GM12878 (cell line): Measurements from ENCODE around the gene PTGDR2. TPM values are rescaled to one million over a fixed set of nuclear protein-coding genes. Genes with fewer than 3 reads are reported as not detected.

Experiments
- ATAC-seq: fragments of 200-7000 bp; cut with Tn5 transposase; 3 replicates; pipeline ENCODE4 v1.9.1; 2020; ENCODE audit warnings: mild to moderate bottlenecking, moderate library complexity
- BruUV-seq: library from RNA; stranded (reverse); fragments of 400-500 nt; replicated peaks from 2 replicates; lab custom pipeline; 2021; lab: Mats Ljungman, UMichigan
- CTCF ChIA-PET: fragments of 300-600 bp; sonication (Branson Sonifier 250); formaldehyde crosslinking; extraction: SDS; loops from one replicate; lab custom pipeline; 2021; ENCODE audit warnings: inconsistent platforms; lab: Yijun Ruan, JAX
- POLR2A ChIA-PET: fragments of 350-600 bp; formaldehyde crosslinking; extraction: SDS; loops from one replicate; lab custom pipeline; 2021; ENCODE audit warnings: inconsistent platforms; lab: Charles Lee
- RAD21 ChIA-PET: fragments of 300-600 bp; sonication (Branson Sonifier 250); formaldehyde crosslinking; loops from one replicate; lab custom pipeline; 2023; ENCODE audit warnings: antibody characterized with exemption; ENCODE audit not compliant: unreplicated experiment; lab: Charles Lee
- SMC1A ChIA-PET: fragments of 300-600 bp; sonication (Branson Sonifier 250); formaldehyde crosslinking; loops from one replicate; lab custom pipeline; 2023; ENCODE audit not compliant: unreplicated experiment, uncharacterized antibody; lab: Charles Lee
- DNase-seq: peaks from one replicate; pipeline ENCODE4 v3.0.0-alpha.2; 2011; ENCODE audit warnings: low read depth, low spot score
- FAIRE-seq: peaks from 3 replicates; lab custom pipeline; 2011; peaks lifted over from hg19 to GRCh38; lab: Jason Lieb, UNC
- H2AFZ ChIP-seq: 2 replicates; pipeline ENCODE4 v1.6.0; 2011; ENCODE audit warnings: low read depth, low read length, control low read depth; ENCODE audit not compliant: control insufficient read depth
- H3K27ac ChIP-seq: 2 replicates; pipeline ENCODE4 v1.5.1; 2011; ENCODE audit warnings: control low read depth; ENCODE audit not compliant: control insufficient read depth, insufficient read depth
- H3K27me3 ChIP-seq, 2 experiments: replicated peaks in 1 of 2; 2 replicates each; pipeline versions ENCODE4 v1.6.0 to v1.6.1; 2011; ENCODE audit warnings: low read length in 1 of 2; ENCODE audit not compliant: control insufficient read depth in 2 of 2, insufficient read depth in 2 of 2
- H3K36me3 ChIP-seq, 2 experiments: 2 replicates each; pipeline ENCODE4 v1.5.1; 2011; ENCODE audit warnings: low read length in 1 of 2; ENCODE audit not compliant: control insufficient read depth in 2 of 2, insufficient read depth in 2 of 2
- H3K4me1 ChIP-seq: 2 replicates; pipeline ENCODE4 v1.6.1; 2011; ENCODE audit warnings: mild to moderate bottlenecking, low read length, moderate library complexity, mixed read lengths; ENCODE audit not compliant: control insufficient read depth, insufficient read depth
- H3K4me2 ChIP-seq: 2 replicates; pipeline ENCODE4 v1.6.0; 2011; ENCODE audit warnings: control low read depth; ENCODE audit not compliant: control insufficient read depth, insufficient read depth
- H3K4me3 ChIP-seq: fragments of 200-600 bp; sonication (generic); 2 replicates; pipeline ENCODE4 v1.5.1; 2016
- H3K79me2 ChIP-seq: 2 replicates; pipeline ENCODE4 v1.6.0; 2011; ENCODE audit warnings: low read length; ENCODE audit not compliant: control insufficient read depth, insufficient read depth
- H3K9ac ChIP-seq: 2 replicates; pipeline ENCODE4 v1.8.0; 2011; ENCODE audit warnings: low read length, control low read depth, mixed read lengths; ENCODE audit not compliant: control insufficient read depth, insufficient read depth
- H3K9me3 ChIP-seq: replicated peaks from 3 replicates; pipeline ENCODE4 v1.5.1; 2011; ENCODE audit warnings: mild to moderate bottlenecking, low read length; ENCODE audit not compliant: control insufficient read depth, insufficient read depth
- H4K20me1 ChIP-seq: 2 replicates; pipeline ENCODE4 v1.6.0; 2011; ENCODE audit not compliant: control insufficient read depth, insufficient read depth
- ATF2 ChIP-seq: IDR thresholded peaks from 2 replicates; pipeline ENCODE4 v1.6.1; 2012; ENCODE audit warnings: low read length, inconsistent platforms
- CHD2 ChIP-seq: IDR thresholded peaks from 2 replicates; pipeline ENCODE4 v1.6.1; 2011; ENCODE audit warnings: low read depth, low read length, improper control_type of control experiment, borderline replicate concordance
- CTCF ChIP-seq, 3 experiments: IDR thresholded peaks in 2 of 3; conservative IDR thresholded peaks in 1 of 3; 2 replicates each; pipeline ENCODE4 v1.5.1; 2011; ENCODE audit warnings: low read depth in 3 of 3, low read length in 3 of 3, mild to moderate bottlenecking in 3 of 3, control low read depth in 2 of 3, moderate library complexity in 2 of 3, inconsistent platforms in 1 of 3, mixed read lengths in 1 of 3; ENCODE audit not compliant: control insufficient read depth in 2 of 3, insufficient read depth in 1 of 3; ENCODE audit errors: extremely low read depth in 1 of 3
- GATAD2B ChIP-seq: fragments of 450-650 bp; conservative IDR thresholded peaks from 2 replicates; pipeline ENCODE4 v1.6.1; 2017; ENCODE audit warnings: low read depth, mild to moderate bottlenecking, moderate library complexity
- IRF5 ChIP-seq: fragments of 450-650 bp; IDR thresholded peaks from 2 replicates; pipeline ENCODE4 v1.6.1; 2017; ENCODE audit warnings: borderline replicate concordance
- MAX ChIP-seq: IDR thresholded peaks from 2 replicates; pipeline ENCODE4 v1.6.1; 2012; ENCODE audit warnings: low read depth, low read length, improper control_type of control experiment
- MEF2A ChIP-seq: IDR thresholded peaks from 2 replicates; pipeline ENCODE4 v1.6.1; 2011; ENCODE audit warnings: low read depth, mild to moderate bottlenecking, low read length, moderate library complexity; ENCODE audit not compliant: insufficient read depth
- NFIC ChIP-seq: IDR thresholded peaks from 2 replicates; pipeline ENCODE4 v1.6.1; 2012; ENCODE audit warnings: low read depth, mild to moderate bottlenecking, inconsistent platforms, low read length, moderate library complexity
- SUZ12 ChIP-seq: fragments of 200-600 bp; sonication (generic); IDR thresholded peaks from one replicate; pipeline ENCODE4 v1.6.1; 2018; ENCODE audit warnings: antibody characterized with exemption, mild to moderate bottlenecking; ENCODE audit not compliant: unreplicated experiment
- TARDBP ChIP-seq: IDR thresholded peaks from 2 replicates; pipeline ENCODE4 v1.6.1; 2016; ENCODE audit warnings: borderline replicate concordance
- ZBTB4 ChIP-seq: fragments of 450-650 bp; formaldehyde crosslinking; IDR thresholded peaks from 2 replicates; pipeline ENCODE4 v1.4.0; 2022; ENCODE audit warnings: mild to moderate bottlenecking, moderate library complexity
- WGBS: methylation state at CpG from one replicate; pipeline ENCODE4 v1.1.6; 2016; ENCODE audit warnings: low lambda C conversion rate; ENCODE audit not compliant: insufficient replicate concordance, insufficient coverage; ENCODE audit errors: missing lambda C conversion rate; 5-methylcytosine and 5-hydroxymethylcytosine counted together
- in situ Hi-C: fragments of 300-500 bp; cut with MboI; formaldehyde crosslinking; loops from 9 replicates; pipeline ENCODE4 v1.14.3; 2018; ENCODE audit warnings: mixed read lengths
- intact Hi-C: fragments of 100-400 bp; cut with micrococcal nuclease; formaldehyde crosslinking; loops from one replicate; pipeline ENCODE4 v1.14.2; 2022; ENCODE audit not compliant: unreplicated experiment
- polyA plus RNA-seq, 11 experiments: library from polyadenylated mRNA; depleted of rRNA in 4 of 11; unstranded in 6 of 11; stranded (reverse) in 5 of 11; fragments of >200 nt; fragmentation: Nextera tagmentation in 4 of 11; fragmentation: Illumina TruSeq in 1 of 11; extraction: Ambion mirVana in 4 of 11; extraction: Trizol in 1 of 11; gene quantifications; 1 replicate in 1 of 11; 2 replicates in 10 of 11; pipeline versions ENCODE4 v1.2.1 to v1.2.3, GENCODE V29; 2011 to 2016; ENCODE audit warnings: inconsistent platforms in 2 of 11, missing spikeins in 2 of 11, low read depth in 1 of 11
- total RNA-seq, 4 experiments: library from RNA; depleted of rRNA in 3 of 4; stranded (reverse); fragments of >200 nt in 3 of 4; fragmentation: Illumina TruSeq in 1 of 4; extraction: Trizol in 1 of 4; gene quantifications; 2 replicates each; pipeline versions ENCODE4 v1.2.1 to v1.2.3, GENCODE V29; 2013 to 2021

Gene PTGDR2
- total and polyA plus RNA-seq, 10 of the 15 experiments (the other 5 are each of a cell fraction or from before 2014, with no cell fraction given), result 0.01 to 0.28 (median 0.15) TPM; not detected in 6

- TF ChIP-seq MEF2A, result no peak
- TF ChIP-seq SUZ12, result no peak
These were observed 13.7 kb upstream of the PTGDR2 start (continued) for GRCh38 chr11:60869451-60869825.

- Histone ChIP-seq H3K27me3 (no peaks in the 10 kb centered on the region), H4K20me1 (no peaks in the 10 kb centered on the region), H3K27ac (no peak overlapping the region), H3K36me3 (no peaks in the 10 kb centered on the region), H3K79me2 (no peaks in the 10 kb centered on the region), H3K4me3 (no peak overlapping the region), H3K4me1 (no peaks in the 10 kb centered on the region), H3K4me2 (no peak overlapping the region), H3K9ac (no peak overlapping the region), H2AFZ (no peak overlapping the region), H3K9me3 (no peaks in the 10 kb centered on the region)
- ChIA-PET POLR2A (no interaction called here), RAD21 (interaction anchor here (1.8 kb wide), 1 partner anchor 37 kb away, joined by 7 read pairs; no protein-coding TSS in a partner anchor), SMC1A (interaction anchor here (1.2 to 1.3 kb wide), 2 partner anchors 9 to 19 kb away, joined by 3 to 4 read pairs; no protein-coding TSS in a partner anchor), CTCF (interaction anchor here (0.9 to 1.6 kb wide), 3 partner anchors 19 to 167 kb away, joined by 3 to 4 read pairs (median 3); no protein-coding TSS in a partner anchor)
- 66% methylated on average over 10 of the region's 10 CpGs for WGBS
- FAIRE-seq (no peak), ATAC-seq (no peak), DNase-seq (no peak)
- in situ Hi-C loops (no loop called here), intact Hi-C loops (no loop called here)
- BruUV-seq, result no TSS peak
- no peak for TF ChIP-seq ZBTB4 (CRISPR knock-in tag)
- no peak for TF ChIP-seq NFIC
- no peak for TF ChIP-seq CHD2
- TF ChIP-seq CTCF (IDR thresholded peaks at IDR 0.05 in 2 of 3, conservative IDR thresholded peaks at IDR 0.05 in 1 of 3; ENCODE audit: control insufficient read depth in 2 of 3, extremely low read depth in 1 of 3, insufficient read depth in 1 of 3, low read depth in 3 of 3, low read length in 3 of 3), result no peak
- TF ChIP-seq TARDBP, result no peak
- no peak for TF ChIP-seq IRF5
- no peak for TF ChIP-seq ATF2
- TF ChIP-seq MAX, result no peak
- no peak for TF ChIP-seq GATAD2B
These were observed 13.1 kb upstream of the PTGDR2 start for GRCh38 chr11:60868682-60869450.
